NCI-H748 (cell line): ENCODE measurements around the gene CCL27.
"Not testable (repeated sequence)": the region's sequence is repeated elsewhere in the genome, so short reads cannot be mapped to it uniquely, and the experiment has no call there.

ENCODE experiments used
- DNase-seq: peaks from one replicate; lab custom pipeline; 2025; ENCODE audit not compliant: unreplicated experiment; lab: John Stamatoyannopoulos, UW

CCL27 gene

GRCh38 chr9:34651321-34651720, 11.1 kb downstream of the CCL27 start:
- DNase-seq, result no peak

DNA sequence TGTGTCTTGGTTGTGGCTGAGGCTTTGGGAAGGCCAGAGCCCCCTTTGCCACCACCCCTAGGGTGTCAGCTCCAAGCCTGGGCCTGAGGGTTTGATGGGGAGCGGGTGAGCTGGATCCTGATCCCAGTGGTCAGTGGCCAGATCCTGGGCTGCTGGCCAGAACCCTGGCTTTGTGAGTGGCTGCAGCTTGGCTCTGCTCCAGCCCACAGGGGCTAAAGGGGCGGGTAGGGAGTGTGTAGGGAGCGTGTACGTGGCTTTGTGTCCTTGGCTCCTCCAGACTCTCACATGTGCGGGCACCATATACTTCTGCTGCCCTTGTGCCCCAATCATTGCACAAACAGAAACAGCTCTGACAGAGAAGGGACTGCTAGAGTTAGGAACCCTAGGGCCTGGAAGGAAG, 11.6 kb downstream of the CCL27 start:
- no peak for DNase-seq

- DNase-seq, result no peak
Measured at GRCh38 chr9:34648673-34649072, 13.8 kb downstream of the CCL27 start.

DNA sequence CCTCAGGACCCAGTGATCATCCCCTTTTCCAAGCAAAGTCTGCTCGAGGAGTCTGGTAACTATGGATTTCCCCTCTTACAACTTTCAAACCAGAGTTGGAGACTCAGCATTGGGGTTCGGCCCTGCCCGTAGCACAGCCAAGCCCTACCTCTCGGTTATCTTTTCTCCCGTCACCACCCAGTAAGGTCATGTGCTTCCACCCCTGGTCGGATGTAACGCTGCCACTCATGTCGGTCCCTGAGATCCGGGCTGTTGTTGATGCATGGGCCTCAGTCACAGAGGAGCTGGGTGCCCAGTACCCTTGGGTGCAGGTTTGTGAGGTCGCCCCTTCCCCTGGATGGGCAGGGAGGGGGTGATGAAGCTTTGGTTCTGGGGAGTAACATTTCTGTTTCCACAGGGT, 14.8 kb downstream of the CCL27 start:
- no peak for DNase-seq

DNA sequence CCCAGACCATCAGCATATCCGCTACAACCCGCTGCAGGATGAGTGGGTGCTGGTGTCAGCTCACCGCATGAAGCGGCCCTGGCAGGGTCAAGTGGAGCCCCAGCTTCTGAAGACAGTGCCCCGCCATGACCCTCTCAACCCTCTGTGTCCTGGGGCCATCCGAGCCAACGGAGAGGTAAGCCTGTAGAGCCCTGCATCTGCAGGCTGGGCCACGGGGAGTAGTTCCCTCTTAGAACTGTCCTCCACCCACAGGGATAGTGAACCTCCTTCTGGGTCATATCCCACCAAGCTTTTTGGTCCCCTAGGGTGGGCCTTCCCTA, 15.4 kb downstream of the CCL27 start:
- no peak for DNase-seq

DNA sequence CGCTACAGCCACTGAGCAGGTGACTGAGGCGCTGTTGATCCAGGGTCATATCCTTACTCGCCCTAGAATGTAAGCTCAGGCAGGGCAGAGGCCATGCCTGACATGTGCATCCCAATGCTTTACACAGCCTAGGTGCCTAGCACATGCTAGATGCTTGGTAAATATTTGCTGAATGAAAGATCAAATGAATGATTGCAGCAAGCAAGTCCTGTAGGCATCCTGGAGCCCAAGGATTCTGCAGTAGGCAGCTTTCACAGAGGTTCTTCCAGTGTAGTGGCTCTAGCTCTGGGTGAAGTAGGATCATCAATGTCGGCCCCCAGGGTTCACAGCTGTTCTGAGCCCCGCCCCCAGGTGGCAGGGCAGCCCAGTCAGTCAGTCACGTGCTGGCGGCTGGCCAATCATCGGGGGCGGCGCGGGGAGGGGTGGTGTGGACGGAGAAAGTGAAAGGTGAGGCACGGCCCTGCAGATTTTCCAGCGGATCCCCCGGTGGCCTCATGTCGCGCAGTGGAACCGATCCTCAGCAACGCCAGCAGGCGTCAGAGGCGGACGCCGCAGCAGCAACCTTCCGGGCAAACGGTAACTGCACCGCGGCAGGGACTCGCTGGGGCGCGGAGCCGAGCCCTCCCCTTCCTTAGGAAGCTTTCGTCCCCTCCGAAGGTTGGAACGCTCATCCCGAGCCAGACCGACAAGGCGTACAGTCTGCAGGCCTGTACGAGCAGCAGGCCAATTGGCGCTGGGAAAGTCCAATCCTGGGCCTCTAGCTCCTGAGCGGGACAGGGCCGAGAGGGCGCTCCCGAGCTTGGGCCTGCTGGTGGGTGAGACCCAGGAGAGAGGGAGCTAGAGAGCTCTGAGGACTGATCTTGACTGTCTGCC, 16.0 kb downstream of the CCL27 start, which contains the start of gene GALT:
GALT (plus strand) TSS at position 465 of the 873 bp plus-strand sequence; CDS start at position 495, 30 bp downstream.
- peak; percentile 93 for DNase-seq

DNA sequence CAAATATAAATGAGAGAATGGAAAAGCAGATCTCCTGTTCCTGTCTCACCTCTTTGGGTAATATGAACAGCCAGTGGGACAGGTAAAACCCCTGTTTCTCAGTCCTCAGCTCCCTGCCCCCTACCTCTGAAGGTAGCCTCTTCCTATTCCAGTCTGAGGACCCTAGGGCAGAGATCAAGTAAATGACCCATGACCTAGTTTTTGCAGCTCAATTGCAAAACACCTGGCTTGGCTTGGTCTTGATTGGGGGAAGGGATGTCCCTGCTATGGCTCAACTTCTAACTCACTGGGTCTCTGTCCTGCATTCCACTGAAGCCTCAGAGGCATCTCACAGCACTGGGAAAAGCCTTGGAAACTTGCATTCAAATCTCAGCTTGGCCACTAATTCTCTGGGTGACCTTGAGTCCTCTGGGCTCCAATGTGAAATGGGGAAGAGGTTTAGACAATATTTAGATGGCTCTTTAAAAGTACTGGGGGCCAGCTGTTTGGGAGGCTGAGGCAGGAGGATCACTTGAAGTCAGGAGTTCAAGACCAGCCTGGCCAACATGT, 17.6 kb downstream of the CCL27 start:
- DNase-seq, result no peak

DNA sequence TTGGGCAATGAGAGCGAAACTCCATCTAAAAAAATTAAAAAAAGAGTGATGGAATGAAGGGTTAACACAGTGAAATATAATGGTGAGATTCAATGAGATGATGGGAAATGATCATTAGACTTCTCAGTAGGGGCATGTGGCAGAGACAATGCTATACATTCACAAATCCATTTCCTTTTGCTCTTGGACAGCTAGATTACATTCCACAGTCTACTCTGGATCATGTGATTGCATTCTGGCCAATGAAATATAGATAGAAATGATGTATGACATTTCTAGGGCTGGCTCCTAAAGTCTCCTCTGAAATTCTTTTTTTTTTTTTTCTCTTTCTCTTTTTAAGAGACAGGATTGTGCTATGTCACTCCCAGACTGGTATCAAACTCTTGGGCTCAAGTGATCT, 19.8 kb downstream of the CCL27 start:
- DNase-seq, result no peak

- DNase-seq, result not testable (repeated sequence)
Measured at GRCh38 chr9:34639322-34639721, 23.1 kb downstream of the CCL27 start.

DNA sequence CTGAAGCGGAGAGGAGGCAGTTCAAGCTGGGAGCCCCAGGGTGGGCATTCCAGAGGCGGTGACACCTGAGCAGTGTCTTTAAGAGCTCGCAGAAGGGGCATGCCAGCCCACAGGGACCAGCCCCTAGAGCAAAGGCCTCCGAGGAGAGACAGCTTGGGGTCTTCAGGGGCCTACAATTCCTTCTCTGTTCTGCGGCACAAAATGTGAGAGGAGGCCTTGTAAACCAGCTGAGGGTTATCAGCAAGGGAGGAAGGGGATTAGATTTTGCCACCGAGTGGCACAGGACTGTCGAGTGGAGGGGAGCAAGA, 24.4 kb downstream of the CCL27 start:
- no peak for DNase-seq

DNA sequence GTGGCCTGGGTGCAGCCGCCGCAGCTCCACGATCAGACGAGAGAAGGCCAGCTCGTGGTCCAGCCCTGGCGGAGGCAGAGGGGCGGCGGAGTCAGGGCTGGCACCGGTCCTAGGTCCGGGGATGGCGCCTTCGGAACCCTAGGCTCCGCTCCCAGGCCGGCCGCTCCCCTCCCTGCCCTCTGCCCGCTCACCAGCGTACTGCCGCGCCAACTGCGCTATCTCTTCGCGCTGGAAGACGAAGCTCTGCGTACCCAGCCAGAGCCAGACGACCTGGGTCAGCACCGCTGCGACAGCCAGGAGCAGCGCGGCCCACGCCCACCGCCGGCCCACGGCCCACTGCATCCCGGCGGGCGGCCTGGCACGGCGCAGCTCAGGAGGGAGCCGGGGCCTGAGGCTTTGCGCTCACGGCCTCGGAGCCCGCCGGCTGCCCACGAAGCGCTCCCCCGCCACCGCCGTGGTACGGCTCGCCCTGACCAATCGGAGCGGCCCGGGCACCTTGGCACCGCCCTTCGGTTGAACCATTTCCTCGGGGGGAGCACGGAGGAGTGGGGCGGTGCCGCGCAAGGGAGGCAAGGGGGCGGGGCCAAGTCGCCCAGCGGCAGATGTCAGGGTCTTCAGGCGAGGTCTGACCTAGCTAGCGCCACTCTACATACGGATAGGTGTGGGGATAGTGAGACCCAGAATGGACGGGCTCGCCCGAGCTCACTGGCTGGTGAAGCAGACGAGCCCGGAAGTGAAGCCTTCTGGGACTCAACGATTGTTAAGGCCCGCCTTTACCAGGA, 24.9 kb downstream of the CCL27 start, which contains the start of gene SIGMAR1:
SIGMAR1 (minus strand) TSS at position 432 of the 782 bp plus-strand sequence; CDS start at position 342, 90 bp downstream.
- peak; percentile 94 for DNase-seq

- peak; percentile 47 for DNase-seq
Measured at GRCh38 chr9:34636791-34637355, 25.6 kb downstream of the CCL27 start.

DNA sequence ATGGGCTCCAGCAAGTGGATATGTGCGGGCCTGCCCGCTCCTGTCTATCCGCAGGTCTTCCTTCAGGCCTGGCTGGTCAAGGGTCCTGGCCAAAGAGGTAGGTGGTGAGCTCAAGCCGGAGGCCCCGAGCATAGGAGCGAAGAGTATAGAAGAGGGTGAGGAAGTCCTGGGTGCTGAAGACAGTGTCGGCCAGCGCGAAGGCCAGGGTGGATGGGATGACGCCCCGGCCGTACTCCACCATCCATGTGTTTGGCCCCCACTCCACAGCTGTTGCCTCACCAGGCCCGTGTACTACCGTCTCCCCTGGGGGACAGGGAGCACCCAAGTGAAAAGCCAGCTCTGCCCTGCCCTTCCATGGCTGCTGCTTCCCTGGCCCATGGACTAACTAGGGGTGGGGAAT, 26.9 kb downstream of the CCL27 start:
- DNase-seq, result no peak

GRCh38 chr9:34634551-34635248, 27.8 kb downstream of the CCL27 start:
- no peak for DNase-seq

DNA sequence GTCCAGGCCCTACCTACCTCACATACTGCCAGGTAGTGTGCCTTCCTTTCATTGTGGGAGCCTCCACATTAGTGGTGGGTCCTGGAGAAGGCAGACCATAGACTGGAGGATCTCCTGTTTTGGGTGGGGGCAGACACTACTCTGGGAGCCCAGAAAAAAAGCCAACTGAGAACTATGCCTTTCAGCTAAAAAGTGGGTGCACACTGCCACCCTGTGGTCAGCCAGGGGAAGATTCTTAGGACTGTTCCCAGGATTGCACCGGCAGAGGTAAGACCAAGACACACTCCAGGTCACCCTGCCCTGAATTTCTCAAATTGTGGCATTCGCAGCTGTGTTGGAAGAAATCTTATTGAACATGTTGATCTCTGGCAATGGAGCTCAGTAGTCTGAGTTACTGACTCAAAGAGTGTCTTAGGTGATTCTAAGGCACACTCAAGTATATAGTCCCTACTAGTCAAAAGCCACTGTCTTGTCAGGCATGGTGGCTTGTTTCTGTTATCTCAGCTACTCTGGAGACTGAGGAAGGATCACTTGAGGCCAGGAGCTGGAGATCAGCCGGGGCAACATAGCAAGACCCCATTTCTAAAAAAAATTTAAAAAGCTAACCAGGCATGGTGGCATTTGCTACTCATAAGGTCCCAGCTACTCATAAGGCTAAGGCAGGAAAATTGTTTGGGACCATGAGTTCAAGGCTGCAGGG, 28.5 kb downstream of the CCL27 start:
- peak; percentile 65 for DNase-seq

GRCh38 chr9:34633166-34633565, 29.3 kb downstream of the CCL27 start:
- DNase-seq, result no peak

GRCh38 chr9:34630402-34631154, 31.9 kb downstream of the CCL27 start:
- DNase-seq, result no peak

GRCh38 chr9:34629491-34629808, 33.0 kb downstream of the CCL27 start:
- no peak for DNase-seq

- peak; percentile 68 for DNase-seq
Measured at GRCh38 chr9:34628656-34629490, 33.6 kb downstream of the CCL27 start, which contains the start of gene ARID3C. TSS of gene ARID3C (minus strand) at chr9:34629066. CDS start at chr9:34628014, 1,052 bp downstream.
